HG03460 (cell line): ENCODE results near the gene NUP188.
"Not testable (repeated sequence)": the region's sequence is repeated elsewhere in the genome, so short reads cannot be mapped to it uniquely, and the experiment has no call there.

Experiments used
- ATAC-seq: cut with Tn5 transposase; IDR thresholded peaks from one replicate; pipeline ENCODE4 v1.9.1; 2021; ENCODE audit not compliant: unreplicated experiment

NUP188 gene

DNA sequence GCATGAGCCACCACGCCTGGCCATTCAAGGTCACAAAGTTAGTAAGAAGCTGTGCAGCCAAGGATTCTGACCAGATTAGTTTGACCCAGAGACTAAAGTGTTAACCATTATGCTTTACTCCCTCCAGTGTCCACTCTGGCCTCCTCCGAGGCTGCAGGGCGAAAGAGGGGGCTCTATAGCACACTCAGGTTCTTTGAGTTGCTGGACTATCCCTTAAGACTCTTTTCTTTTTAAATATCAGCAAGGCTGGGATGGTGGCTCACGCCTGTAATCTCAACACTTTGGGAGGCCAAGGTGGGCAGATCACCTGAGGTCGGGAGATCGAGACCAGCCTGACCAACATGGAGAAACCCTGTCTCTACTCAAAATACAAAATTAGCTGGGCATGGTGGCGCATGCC lies 2.5 kb upstream of the NUP188 start:
- ATAC-seq = not testable (repeated sequence)

DNA sequence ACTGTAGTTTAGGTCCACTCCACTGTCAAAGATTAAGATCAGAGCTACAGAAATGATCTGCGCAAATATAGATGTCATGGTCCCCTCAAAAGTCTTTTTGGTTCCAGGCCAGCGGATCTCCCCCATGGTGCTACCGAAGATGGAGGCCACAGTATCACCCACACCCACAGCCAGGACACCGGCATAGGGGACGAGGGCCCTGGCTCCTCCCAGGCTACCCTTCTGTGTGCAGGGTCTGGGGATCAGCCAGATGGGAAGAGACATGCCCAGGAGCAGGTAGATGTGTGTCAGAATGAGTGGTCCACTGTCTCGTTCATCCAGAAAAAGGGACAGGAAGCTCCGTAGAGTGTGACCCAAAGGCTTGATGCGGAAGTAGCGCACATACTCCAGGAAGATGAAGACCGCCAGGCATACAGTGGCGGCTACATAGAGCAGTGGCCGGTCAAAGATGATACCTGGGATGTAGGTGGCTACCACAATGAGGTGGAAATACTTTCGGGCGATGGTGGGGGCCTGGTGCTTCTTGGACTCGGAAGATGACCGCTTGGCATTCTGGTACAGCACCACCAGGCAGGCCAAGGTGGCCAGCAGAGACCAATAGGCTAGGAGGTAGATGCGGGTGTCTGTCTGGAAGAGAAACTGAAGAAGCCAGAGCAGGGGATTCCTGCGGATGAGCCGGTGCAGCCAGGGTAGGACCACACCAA lies 1.5 kb upstream of the NUP188 start:
- ATAC-seq = no peak

DNA sequence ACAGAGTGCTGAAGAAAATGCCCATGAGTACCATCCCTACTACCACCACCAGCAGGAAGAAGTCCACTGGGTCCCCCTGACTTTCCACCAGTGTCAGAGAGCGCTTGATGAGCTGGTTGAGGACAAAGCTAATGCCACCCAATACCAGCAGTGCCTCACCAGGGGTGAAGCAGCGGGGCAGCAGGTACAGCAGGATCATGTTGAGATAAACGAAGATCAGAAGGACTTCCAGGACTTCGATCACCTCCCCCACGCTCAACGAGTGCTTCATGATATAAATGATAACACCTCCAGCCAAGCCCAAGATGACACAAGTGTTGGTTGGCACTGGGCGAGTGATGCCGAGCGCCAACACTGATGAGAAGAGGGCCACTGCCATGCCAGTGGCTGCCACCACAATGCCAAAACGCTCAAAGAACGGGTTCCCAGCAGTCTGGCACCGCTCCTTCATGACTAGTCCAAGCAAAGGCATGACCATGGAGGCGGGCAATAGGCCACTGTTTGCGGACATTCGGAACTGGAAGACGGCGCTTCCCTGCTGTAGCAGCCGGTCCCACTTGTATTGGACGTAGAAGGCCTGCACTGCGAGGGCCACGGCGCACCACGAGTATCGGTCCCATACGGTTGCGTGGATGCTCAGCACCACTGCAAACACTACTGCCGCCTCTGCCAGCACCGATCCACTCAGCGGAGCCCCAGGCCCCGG lies 775 bp upstream of the NUP188 start:
- peak; percentile 11 for ATAC-seq

DNA sequence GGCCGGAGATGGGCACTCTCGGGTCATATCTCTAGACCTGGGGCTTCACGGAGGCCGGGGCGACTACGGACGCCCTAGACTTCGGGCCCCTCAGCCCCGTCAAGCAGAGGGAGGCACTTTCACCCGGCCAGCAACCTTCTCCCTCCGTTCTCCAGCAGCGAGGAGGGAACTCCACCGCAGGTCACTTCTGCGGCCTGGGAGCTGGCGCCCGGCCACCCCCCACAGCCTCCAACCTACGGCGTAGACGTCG lies 297 bp upstream of the NUP188 start:
- no peak for ATAC-seq

DNA sequence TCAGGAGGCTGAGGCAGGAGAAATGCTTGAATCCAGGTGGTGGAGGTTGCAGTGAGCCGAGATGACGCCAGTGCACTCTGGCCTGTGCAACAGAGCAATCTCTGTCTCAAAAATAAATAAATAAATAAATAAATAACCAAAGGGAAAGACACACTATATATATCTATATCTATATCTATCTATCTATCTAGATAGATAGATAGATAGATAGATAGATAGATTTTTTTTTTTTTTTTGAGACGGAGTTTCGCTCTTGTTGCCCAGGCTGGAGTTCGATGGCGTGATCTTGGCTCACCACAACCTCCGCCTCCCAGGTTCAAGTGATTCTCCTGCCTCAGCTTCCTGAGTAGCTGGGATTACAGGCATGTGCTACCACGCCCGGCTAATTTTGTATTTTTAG lies 13.9 kb downstream of the NUP188 start:
- not testable (repeated sequence) for ATAC-seq

DNA sequence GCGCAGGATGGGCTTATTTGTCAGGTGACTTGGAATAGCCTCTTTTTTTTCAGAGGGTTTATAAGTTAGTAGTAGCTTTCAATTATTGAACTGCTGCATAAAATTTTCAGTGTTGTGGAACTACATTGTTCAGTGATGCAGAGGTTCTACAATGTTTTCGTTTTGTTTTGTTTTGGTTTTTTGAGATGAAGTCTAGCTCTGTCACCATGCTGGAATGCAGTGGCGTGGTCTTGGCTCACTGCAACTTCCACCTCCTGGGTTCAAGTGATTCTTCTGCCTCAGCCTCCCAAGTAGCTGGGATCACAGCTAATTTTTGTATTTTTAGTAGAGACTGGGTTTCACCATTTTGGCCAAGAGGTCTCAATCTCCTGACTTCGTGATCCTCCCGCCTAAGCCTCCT lies 22.0 kb downstream of the NUP188 start:
- ATAC-seq = no peak

DNA sequence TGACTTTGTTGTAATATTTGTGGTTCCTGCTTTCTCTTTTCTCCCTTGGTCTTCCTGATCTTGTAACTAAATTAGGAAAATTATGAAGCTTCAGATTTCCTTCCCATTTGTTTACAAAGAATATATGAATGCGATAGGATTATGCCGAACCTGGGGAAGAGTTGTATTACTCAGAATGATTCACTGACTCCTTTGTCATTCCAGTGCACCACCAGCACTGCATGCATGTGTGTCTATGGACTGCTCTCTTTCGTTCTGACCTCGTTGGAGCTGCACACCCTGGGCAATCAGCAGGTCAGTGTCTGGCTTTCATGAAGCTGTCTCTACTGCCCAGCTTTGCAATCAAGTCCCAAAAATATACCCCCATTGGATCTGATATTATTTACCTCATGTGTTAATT lies 25.5 kb downstream of the NUP188 start:
- no peak for ATAC-seq

DNA sequence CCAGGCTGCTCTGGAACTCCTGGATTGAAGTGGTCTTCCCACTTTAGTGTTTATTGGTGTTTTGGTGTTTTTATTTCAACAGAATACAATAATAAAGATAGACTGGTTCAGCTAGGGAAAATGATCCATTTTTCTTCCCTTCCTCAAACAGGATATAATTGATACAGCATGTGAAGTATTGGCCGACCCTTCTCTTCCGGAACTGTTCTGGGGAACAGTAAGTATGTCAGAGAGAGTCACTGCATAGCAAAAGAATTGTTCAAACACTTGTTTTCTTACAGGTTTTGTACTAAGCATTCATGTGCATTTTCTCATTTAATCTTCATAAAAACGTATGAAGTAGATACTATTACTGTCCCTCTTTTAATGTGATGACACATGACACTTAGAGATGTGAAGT lies 31.6 kb downstream of the NUP188 start:
- ATAC-seq = no peak

DNA sequence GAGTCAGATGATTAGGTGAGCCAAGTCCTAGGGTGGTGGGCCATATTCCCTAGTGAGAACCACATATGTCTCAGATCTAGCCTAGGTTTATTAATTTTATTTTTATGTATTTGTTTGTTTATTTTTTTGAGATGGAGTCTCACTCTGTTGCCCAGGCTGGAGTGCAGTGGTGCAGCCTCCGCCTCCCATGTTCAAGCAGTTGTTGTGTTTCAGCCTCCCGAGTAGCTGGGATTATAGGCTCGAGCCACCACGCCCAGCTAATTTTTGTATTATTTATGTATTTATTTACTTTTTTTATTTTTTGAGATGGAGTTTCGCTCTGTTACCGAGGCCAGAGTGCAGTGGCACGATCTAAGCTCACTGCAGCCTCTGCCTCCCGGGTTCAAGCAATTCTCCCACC lies 36.0 kb downstream of the NUP188 start:
- ATAC-seq = no peak

DNA sequence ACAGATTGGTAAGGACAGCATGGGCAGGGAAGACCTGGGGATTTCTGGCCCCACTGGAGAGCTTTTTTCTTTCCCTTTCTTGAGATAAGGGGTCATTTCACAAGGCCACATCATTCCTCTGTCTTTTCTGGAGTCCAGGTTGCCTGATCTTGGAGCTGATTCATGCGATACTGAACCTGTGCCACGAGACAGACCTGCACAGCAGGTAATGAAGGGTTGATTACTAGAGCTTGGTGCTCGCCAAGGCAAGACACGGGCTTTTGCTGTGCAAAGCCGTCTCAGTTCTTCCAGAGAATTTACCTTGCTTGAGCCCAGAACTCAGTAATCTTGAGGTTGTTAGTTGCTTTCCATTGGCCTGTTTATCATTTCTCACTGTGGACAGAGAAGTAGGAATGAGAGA lies 39.2 kb downstream of the NUP188 start:
- no peak for ATAC-seq

DNA sequence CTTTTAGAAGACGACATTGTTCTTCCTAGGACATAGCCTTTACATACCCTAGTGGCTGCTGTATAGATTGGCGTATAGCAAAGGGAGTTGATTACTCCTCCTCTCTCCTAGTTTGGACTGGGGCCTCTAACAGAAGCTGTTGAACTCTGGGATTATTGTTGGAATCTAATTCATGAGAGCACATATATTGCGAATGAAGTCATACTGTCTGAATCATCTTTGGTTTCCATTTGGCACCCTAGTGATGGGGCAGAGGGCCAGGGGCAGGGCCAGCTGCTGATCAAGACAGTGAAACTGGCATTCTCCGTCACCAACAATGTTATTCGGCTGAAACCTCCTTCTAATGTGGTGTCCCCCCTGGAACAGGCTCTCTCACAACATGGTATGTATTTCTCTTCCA lies 40.3 kb downstream of the NUP188 start:
- no peak for ATAC-seq

DNA sequence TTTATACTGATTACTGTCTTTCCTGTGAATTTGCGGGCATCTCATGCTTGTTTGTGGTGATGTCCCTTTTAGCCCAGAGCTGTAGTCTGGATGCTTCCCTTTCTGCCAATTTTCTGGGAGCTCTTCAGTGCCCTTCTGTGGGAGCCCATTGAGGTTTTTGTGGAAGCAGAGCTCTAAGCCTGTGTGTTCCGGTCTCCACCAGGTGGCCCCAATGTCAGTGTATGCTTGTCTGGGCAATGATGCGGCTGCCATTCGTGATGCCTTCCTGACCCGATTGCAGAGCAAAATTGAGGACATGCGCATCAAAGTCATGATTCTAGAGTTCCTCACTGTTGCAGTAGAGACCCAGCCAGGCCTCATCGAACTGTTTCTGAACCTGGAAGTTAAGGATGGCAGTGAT lies 45.5 kb downstream of the NUP188 start:
- ATAC-seq = no peak

DNA sequence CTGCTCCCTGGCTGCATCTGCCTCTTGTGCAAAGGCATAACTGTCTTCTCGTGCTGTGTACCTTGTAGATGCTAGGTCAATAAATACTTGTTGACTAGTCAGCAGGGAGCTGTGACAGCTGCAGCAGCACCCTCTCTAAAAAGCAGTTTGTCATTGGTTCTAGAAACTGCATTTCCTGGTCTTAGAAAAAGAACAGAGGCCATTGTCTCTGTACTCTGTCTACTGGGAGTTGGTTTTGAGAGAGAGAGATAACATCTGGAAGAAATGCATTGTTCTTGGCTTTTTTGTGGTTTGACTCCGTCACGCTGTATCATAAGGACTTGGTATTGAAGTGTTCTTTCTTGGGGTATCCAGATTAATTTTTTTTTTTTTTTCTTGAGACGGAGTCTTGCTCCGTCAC lies 48.3 kb downstream of the NUP188 start:
- no peak for ATAC-seq

DNA sequence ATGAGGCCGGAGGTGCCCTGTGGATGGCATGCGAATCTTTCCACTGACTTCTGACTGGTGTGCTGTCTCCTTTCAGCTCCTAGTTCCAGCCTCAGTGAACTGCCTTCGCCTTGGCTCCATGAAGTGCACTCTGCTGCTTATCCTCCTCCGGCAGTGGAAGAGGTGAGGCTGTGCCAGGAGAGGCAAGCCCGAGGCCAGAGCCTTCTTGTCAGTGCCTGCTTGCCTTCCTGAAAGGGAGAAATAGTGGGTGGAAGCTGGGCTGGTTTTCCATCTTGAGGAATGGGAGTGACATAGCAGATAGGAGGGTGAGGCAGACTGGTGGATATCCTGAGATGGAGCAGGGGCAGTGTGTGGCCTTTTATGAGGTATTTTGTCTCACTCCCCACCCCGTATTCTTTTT lies 51.0 kb downstream of the NUP188 start:
- no peak for ATAC-seq

DNA sequence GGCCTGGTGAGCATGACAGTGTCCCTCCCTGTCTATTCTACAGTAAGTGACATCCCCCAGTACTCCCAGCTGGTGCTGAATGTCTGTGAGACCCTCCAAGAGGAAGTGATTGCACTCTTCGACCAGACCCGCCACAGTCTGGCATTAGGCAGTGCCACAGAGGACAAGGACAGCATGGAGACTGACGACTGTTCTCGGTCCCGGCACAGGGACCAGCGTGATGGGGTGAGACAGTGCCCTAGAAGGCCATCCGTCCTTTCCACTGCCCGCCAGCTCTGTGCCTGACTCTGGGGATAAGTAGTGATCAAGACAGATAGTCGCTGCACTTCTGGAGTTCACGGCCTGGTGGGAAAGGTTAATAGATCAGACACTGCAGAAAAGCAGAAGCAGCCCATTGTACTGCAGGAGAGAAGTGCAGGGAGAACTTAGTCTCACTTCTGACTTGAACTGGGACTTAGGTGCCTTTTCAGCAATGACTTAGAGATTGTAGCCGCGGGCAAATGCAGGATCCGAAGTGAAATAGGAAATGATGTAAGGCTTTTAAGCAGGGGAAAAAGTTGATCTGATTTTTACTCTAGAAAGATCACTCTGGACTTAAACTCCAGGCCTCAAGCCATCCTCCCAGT lies 52.2 kb downstream of the NUP188 start:
- no peak for ATAC-seq

DNA sequence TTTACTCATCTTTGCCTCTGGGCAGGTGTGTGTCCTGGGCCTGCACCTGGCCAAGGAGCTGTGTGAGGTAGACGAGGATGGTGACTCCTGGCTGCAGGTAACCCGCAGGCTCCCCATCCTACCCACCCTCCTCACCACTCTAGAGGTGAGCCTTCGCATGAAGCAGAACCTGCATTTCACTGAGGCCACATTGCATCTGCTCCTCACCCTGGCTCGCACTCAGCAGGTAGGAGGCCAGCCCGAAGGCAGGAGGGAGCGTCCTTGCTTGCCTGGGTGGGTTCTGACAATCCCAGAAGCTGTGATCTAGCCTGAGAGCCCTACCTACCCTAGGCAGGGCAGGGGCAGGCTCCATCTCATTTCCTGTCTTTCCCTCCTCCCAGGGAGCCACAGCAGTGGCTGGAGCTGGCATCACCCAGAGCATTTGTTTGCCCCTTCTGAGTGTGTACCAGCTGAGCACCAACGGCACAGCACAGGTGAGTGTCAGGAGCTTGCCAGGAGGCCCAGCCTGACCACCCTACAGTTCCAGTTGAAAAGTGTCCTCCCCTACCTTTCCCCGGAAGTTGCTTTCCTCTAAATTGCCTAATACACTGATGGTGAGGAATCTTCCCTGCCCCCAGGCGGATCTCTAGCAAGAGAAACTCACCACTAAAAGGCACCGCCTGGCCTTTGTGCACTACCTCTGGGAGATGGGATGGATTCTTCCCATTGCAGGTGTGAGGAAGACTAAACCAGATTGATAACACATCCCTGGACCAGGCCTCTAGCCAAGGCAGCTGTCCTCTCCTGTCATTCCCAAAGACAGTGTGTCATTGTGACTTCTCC lies 54.2 kb downstream of the NUP188 start:
- no peak for ATAC-seq

DNA sequence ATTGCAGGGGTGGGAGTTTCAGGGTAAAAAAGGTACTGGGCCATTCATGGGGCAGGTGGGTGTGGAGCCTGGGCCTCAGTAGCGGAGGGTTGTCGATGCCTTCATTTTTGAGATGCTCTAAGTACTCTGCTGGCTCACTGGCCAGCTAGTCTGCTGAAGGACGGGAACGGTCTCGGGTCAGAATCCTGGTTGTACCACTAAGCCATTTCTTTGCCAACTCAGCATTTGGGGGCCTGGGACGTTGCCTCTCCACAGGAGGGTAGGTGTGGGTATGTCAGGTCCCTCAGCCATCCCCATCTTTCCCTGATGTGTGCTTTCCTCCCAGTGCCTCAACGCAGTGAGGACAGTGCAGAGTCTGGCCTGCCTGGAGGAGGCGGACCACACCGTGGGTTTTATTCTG lies 55.5 kb downstream of the NUP188 start:
- no peak for ATAC-seq

DNA sequence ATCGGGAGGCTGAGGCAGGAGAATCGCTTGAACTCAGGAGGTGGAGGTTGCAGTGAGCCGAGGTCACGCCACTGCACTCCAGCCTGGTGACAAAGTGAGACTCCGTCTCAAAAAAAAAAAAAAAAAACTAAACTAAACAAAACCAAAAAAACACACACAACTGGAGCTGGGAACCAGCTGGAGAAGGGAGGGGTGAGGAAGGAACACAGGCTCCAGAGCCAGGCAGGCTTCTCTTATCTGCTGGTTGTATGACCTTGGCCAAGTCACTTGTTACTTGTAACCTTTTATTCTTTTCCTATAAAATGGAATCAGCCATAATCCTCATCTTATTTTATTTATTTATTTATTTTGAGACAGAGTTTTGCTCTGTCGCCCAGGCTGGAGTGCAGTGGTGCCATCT lies 56.7 kb downstream of the NUP188 start:
- not testable (repeated sequence) for ATAC-seq

DNA sequence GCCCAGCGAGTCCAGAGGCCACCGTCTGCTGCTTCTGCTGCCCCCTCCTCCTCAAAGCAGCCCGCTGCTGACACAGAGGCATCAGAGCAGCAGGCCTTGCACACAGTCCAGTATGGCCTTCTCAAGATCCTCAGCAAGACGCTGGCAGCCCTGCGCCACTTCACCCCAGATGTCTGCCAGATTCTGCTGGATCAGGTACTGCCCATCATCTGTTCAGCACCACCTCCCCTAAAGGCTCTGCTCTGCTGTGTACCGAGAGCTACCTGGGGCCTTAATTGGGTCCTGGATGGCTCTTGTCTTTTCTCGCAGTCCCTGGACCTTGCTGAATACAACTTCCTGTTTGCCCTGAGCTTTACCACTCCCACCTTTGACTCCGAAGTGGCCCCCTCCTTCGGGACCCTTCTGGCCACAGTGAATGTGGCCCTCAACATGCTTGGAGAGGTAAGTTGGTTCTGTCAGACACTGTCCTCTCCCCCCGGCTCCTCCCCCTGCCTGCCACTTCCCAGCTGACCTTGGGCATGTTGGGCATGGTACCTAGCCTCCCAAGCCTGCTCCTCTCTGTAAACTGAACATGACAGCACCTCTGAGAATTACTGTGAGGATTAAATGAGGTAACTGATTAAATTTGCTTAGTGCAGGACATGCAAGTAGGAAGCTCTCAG lies 58.0 kb downstream of the NUP188 start:
- ATAC-seq = no peak

DNA sequence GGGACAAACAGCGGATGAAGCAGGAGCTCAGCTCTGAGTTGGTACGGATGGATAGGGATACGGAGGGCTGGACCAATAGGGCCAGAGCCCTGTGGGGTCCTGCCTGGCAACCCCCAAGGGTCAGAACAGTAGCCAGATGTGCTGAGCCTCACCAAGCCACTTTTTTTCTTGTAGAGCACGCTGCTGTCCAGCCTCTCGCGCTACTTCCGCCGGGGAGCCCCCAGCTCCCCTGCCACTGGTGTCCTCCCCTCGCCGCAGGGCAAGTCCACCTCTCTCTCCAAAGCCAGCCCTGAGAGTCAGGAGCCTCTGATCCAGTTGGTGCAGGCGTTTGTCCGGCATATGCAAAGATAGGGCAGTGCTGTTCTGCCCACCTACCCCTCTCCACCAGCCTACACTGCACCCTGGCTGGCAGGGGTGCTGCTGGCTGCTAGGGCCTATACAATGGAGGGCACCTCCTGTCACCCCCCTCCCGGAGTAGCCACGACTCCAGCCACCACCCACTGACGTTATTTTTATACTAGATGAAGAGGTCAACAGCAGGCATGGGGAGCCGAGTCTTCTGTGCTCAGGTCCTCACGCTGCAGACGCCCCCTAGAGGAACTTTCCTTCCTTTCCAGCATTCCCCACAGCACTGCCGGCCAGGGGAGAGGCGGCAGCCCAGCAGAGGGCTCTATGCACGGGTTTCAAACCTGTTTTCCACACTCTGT lies 59.0 kb downstream of the NUP188 start:
- ATAC-seq = no peak
